ENCODE results near the gene GNPAT. TPM values are rescaled to one million over a fixed set of nuclear protein-coding genes. Genes with fewer than 3 reads are reported as not detected.

Gene GNPAT
- total and polyA plus RNA-seq, 4 donors = 14.7 to 32.0 (median 22.7) TPM

GRCh38 chr1:231310391-231310934, 69.5 kb downstream of the GNPAT start:
- Histone ChIP-seq H3K4me3 (ENCODE audit: low read depth in 1 of 3, low read length in 3 of 3) (no peak overlapping the region), H3K4me1 (ENCODE audit: control insufficient read depth in 4 of 4, insufficient read depth in 4 of 4, low read length in 3 of 4) (no peaks in the 10 kb centered on the region), H3K27me3 (ENCODE audit: control insufficient read depth in 4 of 4, insufficient read depth in 4 of 4, low read length in 3 of 4) (no peaks in the 10 kb centered on the region), H3K27ac (ENCODE audit: low read depth in 1 of 2, low read length in 2 of 2) (no peak overlapping the region), H3K36me3 (ENCODE audit: control insufficient read depth in 4 of 4, insufficient read depth in 3 of 4, low read depth in 1 of 4, low read length in 3 of 4) (no peaks in the 10 kb centered on the region), H3K9ac (ENCODE audit: low read depth in 1 of 2, low read length in 2 of 2) (no peak overlapping the region), H3K9me3 (ENCODE audit: control insufficient read depth in 4 of 4, low read length in 3 of 4) (no peaks in the 10 kb centered on the region)
- no peak for DNase-seq (ENCODE audit: low spot score)
- WGBS = 96% methylated on average over 10 of the region's 10 CpGs
- TF ChIP-seq CTCF (IDR thresholded peaks at IDR 0.05; ENCODE audit: low read depth, low read length, missing input control) (no peak), EGR1 (IDR thresholded peaks at IDR 0.05; ENCODE audit: low read depth in 2 of 2) (no peak), SP1 (IDR thresholded peaks at IDR 0.05) (no peak), YY1 (IDR thresholded peaks at IDR 0.05) (no peak), HNF4G (IDR thresholded peaks at IDR 0.05) (no peak), NR2F2 (IDR thresholded peaks at IDR 0.05) (no peak), RXRA (IDR thresholded peaks at IDR 0.05) (no peak), FOXA1 (IDR thresholded peaks at IDR 0.05) (no peak)

GRCh38 chr1:231311720-231312431, 70.9 kb downstream of the GNPAT start:
- Histone ChIP-seq H3K4me3 (ENCODE audit: low read depth in 1 of 3, low read length in 3 of 3) (no peak overlapping the region), H3K27me3 (ENCODE audit: control insufficient read depth in 4 of 4, insufficient read depth in 4 of 4, low read length in 3 of 4) (no peaks in the 10 kb centered on the region), H3K4me1 (ENCODE audit: control insufficient read depth in 4 of 4, insufficient read depth in 4 of 4, low read length in 3 of 4) (no peaks in the 10 kb centered on the region), H3K27ac (ENCODE audit: low read depth in 1 of 2, low read length in 2 of 2) (no peak overlapping the region), H3K9me3 (ENCODE audit: control insufficient read depth in 4 of 4, low read length in 3 of 4) (no peaks in the 10 kb centered on the region), H3K36me3 (ENCODE audit: control insufficient read depth in 4 of 4, insufficient read depth in 3 of 4, low read depth in 1 of 4, low read length in 3 of 4) (no peaks in the 10 kb centered on the region), H3K9ac (ENCODE audit: low read depth in 1 of 2, low read length in 2 of 2) (no peak overlapping the region)
- 84% methylated on average over 8 of the region's 8 CpGs for WGBS
- no peak for DNase-seq (ENCODE audit: low spot score)
- no peak for TF ChIP-seq NR2F2 (IDR thresholded peaks at IDR 0.05)
- TF ChIP-seq EGR1 (IDR thresholded peaks at IDR 0.05; ENCODE audit: low read depth in 2 of 2) = no peak
- no peak for TF ChIP-seq SP1 (IDR thresholded peaks at IDR 0.05)
- no peak for TF ChIP-seq TAF1 (conservative IDR thresholded peaks at IDR 0.05)
- TF ChIP-seq GABPA (IDR thresholded peaks at IDR 0.05 in 1 of 2, conservative IDR thresholded peaks at IDR 0.05 in 1 of 2) = no peak
- TF ChIP-seq, protein P1, sequence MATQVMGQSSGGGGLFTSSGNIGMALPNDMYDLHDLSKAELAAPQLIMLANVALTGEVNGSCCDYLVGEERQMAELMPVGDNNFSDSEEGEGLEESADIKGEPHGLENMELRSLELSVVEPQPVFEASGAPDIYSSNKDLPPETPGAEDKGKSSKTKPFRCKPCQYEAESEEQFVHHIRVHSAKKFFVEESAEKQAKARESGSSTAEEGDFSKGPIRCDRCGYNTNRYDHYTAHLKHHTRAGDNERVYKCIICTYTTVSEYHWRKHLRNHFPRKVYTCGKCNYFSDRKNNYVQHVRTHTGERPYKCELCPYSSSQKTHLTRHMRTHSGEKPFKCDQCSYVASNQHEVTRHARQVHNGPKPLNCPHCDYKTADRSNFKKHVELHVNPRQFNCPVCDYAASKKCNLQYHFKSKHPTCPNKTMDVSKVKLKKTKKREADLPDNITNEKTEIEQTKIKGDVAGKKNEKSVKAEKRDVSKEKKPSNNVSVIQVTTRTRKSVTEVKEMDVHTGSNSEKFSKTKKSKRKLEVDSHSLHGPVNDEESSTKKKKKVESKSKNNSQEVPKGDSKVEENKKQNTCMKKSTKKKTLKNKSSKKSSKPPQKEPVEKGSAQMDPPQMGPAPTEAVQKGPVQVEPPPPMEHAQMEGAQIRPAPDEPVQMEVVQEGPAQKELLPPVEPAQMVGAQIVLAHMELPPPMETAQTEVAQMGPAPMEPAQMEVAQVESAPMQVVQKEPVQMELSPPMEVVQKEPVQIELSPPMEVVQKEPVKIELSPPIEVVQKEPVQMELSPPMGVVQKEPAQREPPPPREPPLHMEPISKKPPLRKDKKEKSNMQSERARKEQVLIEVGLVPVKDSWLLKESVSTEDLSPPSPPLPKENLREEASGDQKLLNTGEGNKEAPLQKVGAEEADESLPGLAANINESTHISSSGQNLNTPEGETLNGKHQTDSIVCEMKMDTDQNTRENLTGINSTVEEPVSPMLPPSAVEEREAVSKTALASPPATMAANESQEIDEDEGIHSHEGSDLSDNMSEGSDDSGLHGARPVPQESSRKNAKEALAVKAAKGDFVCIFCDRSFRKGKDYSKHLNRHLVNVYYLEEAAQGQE (IDR thresholded peaks at IDR 0.05) = no peak
- TF ChIP-seq FOXA1 (IDR thresholded peaks at IDR 0.05) = no peak
- TF ChIP-seq, protein P2, sequence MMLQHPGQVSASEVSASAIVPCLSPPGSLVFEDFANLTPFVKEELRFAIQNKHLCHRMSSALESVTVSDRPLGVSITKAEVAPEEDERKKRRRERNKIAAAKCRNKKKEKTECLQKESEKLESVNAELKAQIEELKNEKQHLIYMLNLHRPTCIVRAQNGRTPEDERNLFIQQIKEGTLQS (IDR thresholded peaks at IDR 0.05) = no peak
